ENCODE data around the gene PDE2A. TPM values are rescaled to one million over a fixed set of nuclear protein-coding genes. Genes with fewer than 3 reads are reported as not detected.
A peak's percentile ranks its signal among the peaks of the same experiment; 100 is the strongest.

PDE2A gene
- total and polyA plus RNA-seq, 5 experiments from 2014 or later: 0.22 to 1.9 (median 0.74) TPM; not detected in 1

GRCh38 chr11:72625691-72626413, 48.4 kb downstream of the PDE2A start:
- Mint-ChIP-seq H3K4me1 (peaks cover 7 to 10% (median 10%) of the 10 kb centered on the region in 4 donors), H3K27me3 (peaks cover 0 to 3% (median 2%) of the 10 kb centered on the region in 5 donors), H3K27ac (peak overlapping the region in 1 of 10 donors; percentile 71), H3K9me3 (no peaks in the 10 kb centered on the region), H3K36me3 (no peaks in the 10 kb centered on the region), H3K4me3 (no peak overlapping the region)
- DNase-seq (no peak), ATAC-seq (no peak)
- POLR2A ChIA-PET: no interaction called here

- ATAC-seq (no peak), DNase-seq (no peak)
- peaks cover 0 to 2% (median 0%) of the 10 kb centered on the region in 5 donors for H3K27me3 Mint-ChIP-seq
- peaks cover 6 to 14% (median 12%) of the 10 kb centered on the region in 4 donors for H3K4me1 Mint-ChIP-seq
- H3K4me3 Mint-ChIP-seq: no peak overlapping the region
- no peaks in the 10 kb centered on the region for H3K9me3 Mint-ChIP-seq
- peak overlapping the region in 1 of 10 donors; percentile 71 for H3K27ac Mint-ChIP-seq
- no peaks in the 10 kb centered on the region for H3K36me3 Mint-ChIP-seq
- POLR2A ChIA-PET: no interaction called here
These were observed 49.6 kb downstream of the PDE2A start for GRCh38 chr11:72624496-72625201.

GRCh38 chr11:72623052-72623451, 51.2 kb downstream of the PDE2A start:
- Mint-ChIP-seq H3K4me1 (peaks cover 6 to 14% (median 13%) of the 10 kb centered on the region in 4 donors), H3K27ac (peak overlapping the region in 1 of 10 donors; percentile 57), H3K4me3 (no peak overlapping the region), H3K27me3 (peaks cover 0 to 2% (median 0%) of the 10 kb centered on the region in 5 donors), H3K36me3 (no peaks in the 10 kb centered on the region), H3K9me3 (no peaks in the 10 kb centered on the region)
- ATAC-seq: no peak
- POLR2A ChIA-PET: no interaction called here
- DNase-seq: no peak

- H3K4me1 Mint-ChIP-seq: peaks cover 8 to 14% (median 13%) of the 10 kb centered on the region in 4 donors
- H3K9me3 Mint-ChIP-seq: no peaks in the 10 kb centered on the region
- POLR2A ChIA-PET: no interaction called here
- DNase-seq: no peak
- H3K27ac Mint-ChIP-seq: peak overlapping the region in 3 of 10 donors; percentile 5 to 84 (median 19)
- no peak overlapping the region for H3K4me3 Mint-ChIP-seq
- no peaks in the 10 kb centered on the region for H3K36me3 Mint-ChIP-seq
- peak in 1 of 2 donors; percentile 29 for ATAC-seq
- H3K27me3 Mint-ChIP-seq: peaks cover 0 to 5% (median 0%) of the 10 kb centered on the region in 5 donors
These were observed 53.1 kb downstream of the PDE2A start for GRCh38 chr11:72621008-72621610.

GRCh38 chr11:72618803-72619202, 55.4 kb downstream of the PDE2A start:
- Mint-ChIP-seq H3K27me3 (peaks cover 0 to 28% (median 4%) of the 10 kb centered on the region in 5 donors), H3K9me3 (no peaks in the 10 kb centered on the region), H3K4me1 (peaks cover 9 to 21% (median 19%) of the 10 kb centered on the region in 4 donors), H3K27ac (no peak overlapping the region), H3K4me3 (no peak overlapping the region), H3K36me3 (no peaks in the 10 kb centered on the region)
- POLR2A ChIA-PET: no interaction called here
- DNase-seq (no peak), ATAC-seq (no peak)

- no peak for ATAC-seq
- peaks cover 12 to 28% (median 23%) of the 10 kb centered on the region in 4 donors for H3K4me1 Mint-ChIP-seq
- no peaks in the 10 kb centered on the region for H3K36me3 Mint-ChIP-seq
- no peaks in the 10 kb centered on the region for H3K9me3 Mint-ChIP-seq
- no peak for DNase-seq
- H3K27me3 Mint-ChIP-seq: peaks cover 5 to 40% (median 14%) of the 10 kb centered on the region in 5 donors
- H3K27ac Mint-ChIP-seq: no peak overlapping the region
- no peak overlapping the region for H3K4me3 Mint-ChIP-seq
- POLR2A ChIA-PET: no interaction called here
These were observed 57.0 kb downstream of the PDE2A start for GRCh38 chr11:72617080-72617762.

- ATAC-seq: no peak
- no peaks in the 10 kb centered on the region for H3K9me3 Mint-ChIP-seq
These were observed 57.6 kb downstream of the PDE2A start for GRCh38 chr11:72616655-72617054.

GRCh38 chr11:72615329-72615728, 58.9 kb downstream of the PDE2A start:
- DNase-seq (no peak), ATAC-seq (no peak)
- POLR2A ChIA-PET: no interaction called here
- Mint-ChIP-seq H3K36me3 (no peaks in the 10 kb centered on the region), H3K4me1 (peaks cover 9 to 22% (median 12%) of the 10 kb centered on the region in 4 donors), H3K27me3 (peaks cover 10 to 54% (median 20%) of the 10 kb centered on the region in 5 donors), H3K4me3 (no peak overlapping the region), H3K27ac (peak overlapping the region in 1 of 10 donors; percentile 3), H3K9me3 (no peaks in the 10 kb centered on the region)

More at GRCh38 chr11:72616655-72617054, 57.6 kb downstream of the PDE2A start:
- Mint-ChIP-seq H3K27me3 (peaks cover 7 to 45% (median 19%) of the 10 kb centered on the region in 5 donors), H3K4me3 (no peak overlapping the region), H3K27ac (no peak overlapping the region), H3K36me3 (no peaks in the 10 kb centered on the region), H3K4me1 (peaks cover 12 to 32% (median 23%) of the 10 kb centered on the region in 4 donors)
- no peak for DNase-seq
- POLR2A ChIA-PET: no interaction called here

GRCh38 chr11:72614381-72614780, 59.8 kb downstream of the PDE2A start:
- Mint-ChIP-seq H3K9me3 (no peaks in the 10 kb centered on the region), H3K27ac (no peak overlapping the region), H3K27me3 (peaks cover 10 to 54% (median 20%) of the 10 kb centered on the region in 5 donors), H3K4me1 (peaks cover 8 to 22% (median 11%) of the 10 kb centered on the region in 4 donors), H3K4me3 (no peak overlapping the region), H3K36me3 (no peaks in the 10 kb centered on the region)
- POLR2A ChIA-PET: no interaction called here
- ATAC-seq (no peak), DNase-seq (no peak)

- no peaks in the 10 kb centered on the region for H3K9me3 Mint-ChIP-seq
- H3K27ac Mint-ChIP-seq: no peak overlapping the region
- peak; percentile 46 to 84 for ATAC-seq
- POLR2A ChIA-PET: no interaction called here
- H3K4me1 Mint-ChIP-seq: peaks cover 8 to 22% (median 11%) of the 10 kb centered on the region in 4 donors
- no peak overlapping the region for H3K4me3 Mint-ChIP-seq
- H3K36me3 Mint-ChIP-seq: no peaks in the 10 kb centered on the region
- peak in 1 of 10 donors; percentile 40 for DNase-seq
- peaks cover 10 to 54% (median 20%) of the 10 kb centered on the region in 5 donors for H3K27me3 Mint-ChIP-seq
These were observed 60.2 kb downstream of the PDE2A start for GRCh38 chr11:72613977-72614376.

GRCh38 chr11:72613450-72613849, 60.8 kb downstream of the PDE2A start:
- POLR2A ChIA-PET: no interaction called here
- Mint-ChIP-seq H3K4me1 (peaks cover 8 to 22% (median 11%) of the 10 kb centered on the region in 4 donors), H3K36me3 (no peaks in the 10 kb centered on the region), H3K27me3 (peaks cover 10 to 54% (median 20%) of the 10 kb centered on the region in 5 donors), H3K27ac (peak overlapping the region in 1 of 10 donors; percentile 35), H3K9me3 (no peaks in the 10 kb centered on the region), H3K4me3 (no peak overlapping the region)
- DNase-seq (no peak), ATAC-seq (no peak)

- no peaks in the 10 kb centered on the region for H3K36me3 Mint-ChIP-seq
- peaks cover 12 to 52% (median 31%) of the 10 kb centered on the region in 5 donors for H3K27me3 Mint-ChIP-seq
- H3K27ac Mint-ChIP-seq: peak overlapping the region in 1 of 10 donors; percentile 43
- POLR2A ChIA-PET: no interaction called here
- H3K4me3 Mint-ChIP-seq: no peak overlapping the region
- no peaks in the 10 kb centered on the region for H3K9me3 Mint-ChIP-seq
- no peak for DNase-seq
- H3K4me1 Mint-ChIP-seq: peaks cover 6 to 22% (median 9%) of the 10 kb centered on the region in 4 donors
- ATAC-seq: no peak
These were observed 64.7 kb downstream of the PDE2A start for GRCh38 chr11:72609476-72609875.

All from naive thymus-derived CD8-positive, alpha-beta T cell (primary cell).